Esophagus (tissue), 2 donors: Measurements from ENCODE around the gene CCNT2. TPM values are rescaled to one million over a fixed set of nuclear protein-coding genes. Genes with fewer than 3 reads are reported as not detected.

Experiments
- H3K27ac ChIP-seq, 2 donors: one replicate each; pipeline ENCODE4 v1.5.1; 2013; ENCODE audit warnings: low read depth in 2 of 2, mild to moderate bottlenecking in 2 of 2, inconsistent platforms in 1 of 2, low read length in 1 of 2, moderate library complexity in 1 of 2
- H3K27me3 ChIP-seq, 2 donors: one replicate each; pipeline ENCODE4 v1.6.1; 2013; ENCODE audit warnings: low read length in 2 of 2, control low read depth in 1 of 2, mild to moderate bottlenecking in 1 of 2; ENCODE audit not compliant: insufficient read depth in 2 of 2, control insufficient read depth in 1 of 2
- H3K36me3 ChIP-seq, 2 donors: one replicate each; pipeline ENCODE4 v1.6.1; 2013; ENCODE audit warnings: low read length in 1 of 2; ENCODE audit not compliant: control insufficient read depth in 2 of 2, insufficient read depth in 2 of 2
- H3K4me1 ChIP-seq, 2 donors: one replicate each; pipeline ENCODE4 v1.6.1; 2013; ENCODE audit warnings: low read length in 1 of 2; ENCODE audit not compliant: control insufficient read depth in 2 of 2, insufficient read depth in 2 of 2
- H3K4me3 ChIP-seq, 2 donors: one replicate each; pipeline ENCODE4 v1.5.1; 2013; ENCODE audit warnings: low read length in 2 of 2, mild to moderate bottlenecking in 2 of 2, low read depth in 1 of 2, moderate library complexity in 1 of 2
- H3K9me3 ChIP-seq, 2 donors: one replicate each; pipeline ENCODE4 v1.6.1; 2013; ENCODE audit warnings: mild to moderate bottlenecking in 2 of 2, low read depth in 1 of 2, low read length in 1 of 2, moderate library complexity in 1 of 2; ENCODE audit not compliant: control insufficient read depth in 2 of 2, insufficient read depth in 1 of 2
- WGBS, 2 donors: extraction: QIAGEN DNeasy Blood & Tissue Kit; methylation state at CpG; one replicate each; pipeline ENCODE4 v1.1.7; 2013; 5-methylcytosine and 5-hydroxymethylcytosine counted together
- polyA plus RNA-seq, 2 donors: library from polyadenylated mRNA; stranded (reverse); fragments of 200-250 nt; gene quantifications; one replicate each; pipeline ENCODE4 v1.2.3, GENCODE V29; 2013
- donor health status: healthy with polysubstance abuse.
- donor health status: Bipolar disorder and iron deficiency.

The CCNT2 gene
- polyA plus RNA-seq = 10 to 100 TPM in 1 of 2 donors, 1 to 10 TPM in 1; 7.6 to 11.7 TPM

GRCh38 chr2:134918526-134919340, at the start of gene CCNT2:
CCNT2 (plus strand) TSS chr2:134918822; CDS start chr2:134918855, 33 bp downstream.
- H3K4me1 ChIP-seq = peaks cover 3% of the 10 kb centered on the region in 2 donors

GRCh38 chr2:134869946-134870736, 48.5 kb upstream of the CCNT2 start:
- Histone ChIP-seq H3K27me3 (no peaks in the 10 kb centered on the region), H3K9me3 (peaks cover 0 to 2% of the 10 kb centered on the region in 2 donors)

More at GRCh38 chr2:134918526-134919340, at the start of gene CCNT2:
- peak within 1 kb of the TSS; percentile 96 to 98 for H3K4me3 ChIP-seq
- peak within 1 kb of the TSS; percentile 98 to 99 for H3K27ac ChIP-seq
- 0% methylated on average over 83 of the region's 83 CpGs for WGBS, 2 donors
- H3K9me3 ChIP-seq = no peaks in the 10 kb centered on the region
- no peaks in the 10 kb centered on the region for H3K27me3 ChIP-seq
- no peaks in the 10 kb centered on the region for H3K36me3 ChIP-seq

DNA sequence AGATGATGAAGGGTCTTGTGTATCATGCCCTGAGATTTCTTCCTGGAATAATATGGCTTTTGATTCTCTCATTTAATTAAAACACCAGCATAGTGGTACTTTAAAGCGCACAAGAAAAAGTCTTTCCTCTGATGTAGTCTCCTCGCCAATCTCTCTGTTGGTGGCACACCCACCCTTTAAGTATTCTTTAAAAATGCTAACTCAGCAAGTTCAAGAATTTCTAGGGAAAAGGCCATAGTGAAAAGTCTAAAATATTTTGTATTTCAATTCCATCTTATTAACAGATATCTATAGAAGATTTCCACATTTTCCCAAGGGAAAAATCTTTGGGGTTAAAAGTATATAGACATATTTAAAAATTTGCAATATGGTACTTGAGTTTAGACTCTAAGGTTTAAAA, 45.5 kb upstream of the CCNT2 start:
- Histone ChIP-seq H3K27me3 (no peaks in the 10 kb centered on the region), H3K27ac (no peak overlapping the region), H3K36me3 (no peaks in the 10 kb centered on the region), H3K4me3 (no peak overlapping the region), H3K4me1 (no peaks in the 10 kb centered on the region), H3K9me3 (peaks cover 0 to 2% of the 10 kb centered on the region in 2 donors)
- 96 to 100% methylated on average over 2 of the region's 2 CpGs for WGBS, 2 donors

More at GRCh38 chr2:134869946-134870736, 48.5 kb upstream of the CCNT2 start:
- no peak overlapping the region for H3K4me3 ChIP-seq
- 73 to 75% methylated on average over 8 of the region's 8 CpGs for WGBS, 2 donors
- no peak overlapping the region for H3K27ac ChIP-seq
- no peaks in the 10 kb centered on the region for H3K36me3 ChIP-seq
- no peaks in the 10 kb centered on the region for H3K4me1 ChIP-seq

DNA sequence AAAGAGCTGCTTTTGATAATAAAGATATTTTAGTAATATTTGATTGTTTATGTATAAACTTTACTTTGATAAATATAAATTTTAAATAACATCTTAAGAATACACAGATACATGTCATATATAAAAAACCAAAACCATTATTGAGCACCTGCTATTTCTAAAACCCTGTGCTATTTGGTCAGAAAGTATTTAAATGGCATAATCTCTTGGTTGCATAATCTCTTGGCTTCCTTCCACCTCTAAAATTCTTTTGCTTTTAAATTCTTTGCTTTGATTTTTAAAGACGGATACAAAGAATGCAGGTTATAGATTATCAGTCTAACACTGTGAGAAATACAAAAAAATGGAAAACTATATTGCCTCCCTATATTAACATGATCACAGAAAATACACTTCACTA, 43.3 kb upstream of the CCNT2 start:
- H3K36me3 ChIP-seq = no peaks in the 10 kb centered on the region
- H3K9me3 ChIP-seq = no peaks in the 10 kb centered on the region
- no peak overlapping the region for H3K27ac ChIP-seq
- H3K27me3 ChIP-seq = no peaks in the 10 kb centered on the region
- no peak overlapping the region for H3K4me3 ChIP-seq
- WGBS, 2 donors = 40% methylated on average over 1 of the region's 1 CpG
- H3K4me1 ChIP-seq = no peaks in the 10 kb centered on the region

DNA sequence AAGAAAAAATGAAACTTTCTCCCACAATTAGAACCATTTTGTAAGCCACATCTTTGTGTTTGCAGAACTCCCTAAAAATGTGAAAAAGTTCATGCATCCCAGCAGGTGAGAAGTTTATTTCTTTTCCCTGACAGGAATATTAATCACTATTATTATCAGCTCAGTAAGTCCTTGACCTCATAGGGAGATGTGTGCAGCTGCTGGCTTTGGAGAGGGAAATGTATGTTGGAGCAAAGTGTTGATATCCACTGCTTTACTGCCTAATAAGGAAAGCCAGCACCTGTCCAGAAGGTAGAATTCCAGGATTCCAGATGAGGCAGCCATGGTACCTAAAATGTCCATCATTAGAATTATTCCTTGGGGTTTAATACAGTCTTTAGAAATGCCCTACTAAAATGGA, 35.8 kb upstream of the CCNT2 start:
- H3K4me1 ChIP-seq = no peaks in the 10 kb centered on the region
- H3K27ac ChIP-seq = no peak overlapping the region
- H3K4me3 ChIP-seq = no peak overlapping the region

GRCh38 chr2:134883552-134884293, 34.9 kb upstream of the CCNT2 start:
- H3K9me3 ChIP-seq = no peaks in the 10 kb centered on the region
- H3K4me3 ChIP-seq = no peak overlapping the region
- no peaks in the 10 kb centered on the region for H3K36me3 ChIP-seq
- no peaks in the 10 kb centered on the region for H3K4me1 ChIP-seq
- 88 to 95% methylated on average over 3 of the region's 3 CpGs for WGBS, 2 donors
- no peaks in the 10 kb centered on the region for H3K27me3 ChIP-seq
- H3K27ac ChIP-seq = no peak overlapping the region

More for the DNA sequence above, 35.8 kb upstream of the CCNT2 start:
- H3K36me3 ChIP-seq = no peaks in the 10 kb centered on the region
- no peaks in the 10 kb centered on the region for H3K27me3 ChIP-seq
- H3K9me3 ChIP-seq = no peaks in the 10 kb centered on the region

DNA sequence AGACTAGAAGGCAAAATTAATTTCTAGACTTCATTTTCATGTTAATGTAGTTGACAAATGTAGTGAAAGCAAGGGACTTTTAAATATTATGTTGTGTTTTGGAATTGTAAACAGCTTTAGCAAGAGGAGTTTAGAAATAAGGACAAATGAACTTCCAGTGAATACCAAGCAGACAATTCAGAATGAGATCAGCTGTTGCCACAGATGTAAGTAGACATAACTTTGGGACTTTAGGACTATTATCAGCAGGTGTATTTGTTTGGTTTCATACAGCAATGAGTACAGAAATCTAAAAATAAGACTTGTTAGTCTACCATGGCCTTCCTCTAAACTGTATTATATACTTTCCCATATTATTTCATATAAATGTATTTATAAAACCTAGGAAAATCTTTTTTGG, 34.2 kb upstream of the CCNT2 start:
- Histone ChIP-seq H3K36me3 (no peaks in the 10 kb centered on the region), H3K4me1 (no peaks in the 10 kb centered on the region), H3K27me3 (no peaks in the 10 kb centered on the region), H3K9me3 (no peaks in the 10 kb centered on the region), H3K27ac (no peak overlapping the region), H3K4me3 (no peak overlapping the region)

DNA sequence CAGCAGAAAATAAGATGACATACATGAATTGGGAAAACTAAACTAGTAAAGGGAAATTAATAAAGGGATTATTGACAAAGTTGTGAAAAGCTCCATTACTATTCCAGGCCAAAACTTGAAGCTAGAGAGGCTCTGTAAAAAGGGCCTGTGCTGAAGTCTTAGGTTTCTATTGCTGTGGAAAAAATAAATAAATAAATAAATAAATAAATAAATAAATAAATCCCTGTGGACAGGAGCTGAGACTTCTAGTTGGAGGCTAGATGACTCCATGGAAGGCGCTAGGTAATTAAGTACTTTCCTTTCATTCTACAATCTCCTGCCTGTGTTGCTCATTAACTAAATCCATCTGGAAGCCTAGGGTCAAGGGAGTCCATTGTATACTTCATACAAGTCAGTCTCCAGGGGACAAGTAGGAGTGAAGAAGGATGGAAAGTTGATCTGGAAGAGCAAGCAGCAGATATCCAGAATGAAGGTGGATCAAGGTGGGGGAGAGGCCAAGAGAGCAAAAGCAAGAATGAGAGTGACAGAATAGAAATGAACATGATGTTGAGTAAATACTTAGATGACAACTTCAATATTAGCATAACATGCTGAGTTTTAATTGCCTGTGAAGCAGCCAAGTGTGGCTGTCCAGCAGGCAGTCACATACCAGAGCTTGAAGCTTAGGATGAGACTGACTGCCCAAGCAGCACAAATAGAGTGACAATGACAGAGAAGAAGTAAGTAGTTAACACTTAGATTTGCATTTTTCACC, 26.2 kb upstream of the CCNT2 start:
- no peak overlapping the region for H3K27ac ChIP-seq
- 75 to 97% methylated on average over 1 of the region's 1 CpG for WGBS, 2 donors
- no peaks in the 10 kb centered on the region for H3K9me3 ChIP-seq

DNA sequence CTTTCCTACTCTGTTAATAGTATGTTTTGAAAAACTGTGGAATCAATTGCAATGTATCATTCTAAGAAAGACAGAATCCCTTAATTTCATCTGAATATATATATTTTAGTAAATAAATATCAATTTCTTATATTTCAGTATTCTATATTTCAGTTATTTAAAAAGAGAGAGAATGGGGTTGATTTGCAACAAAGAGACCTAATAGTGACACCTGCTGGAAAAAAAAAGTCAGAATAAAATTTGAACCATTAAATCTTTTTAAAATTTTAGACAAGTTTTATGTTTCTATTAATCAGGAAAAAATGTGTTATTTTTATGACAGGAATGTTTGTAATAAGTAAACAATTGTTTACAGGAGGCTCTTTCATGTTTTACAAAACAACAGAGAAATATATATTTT, 20.7 kb upstream of the CCNT2 start:
- H3K27ac ChIP-seq = no peak overlapping the region
- no peaks in the 10 kb centered on the region for H3K36me3 ChIP-seq
- H3K4me1 ChIP-seq = no peaks in the 10 kb centered on the region
- no peaks in the 10 kb centered on the region for H3K27me3 ChIP-seq
- no peak overlapping the region for H3K4me3 ChIP-seq
- H3K9me3 ChIP-seq = no peaks in the 10 kb centered on the region

More for the DNA sequence above, 26.2 kb upstream of the CCNT2 start:
- no peak overlapping the region for H3K4me3 ChIP-seq
- no peaks in the 10 kb centered on the region for H3K27me3 ChIP-seq
- H3K36me3 ChIP-seq = no peaks in the 10 kb centered on the region
- H3K4me1 ChIP-seq = no peaks in the 10 kb centered on the region
